DMS79 (cell line): Measurements from ENCODE around the gene TBR1.
A peak's percentile ranks its signal among the peaks of the same experiment; 100 is the strongest.

ENCODE experiments used
- DNase-seq: peaks from one replicate; lab custom pipeline; 2025; lab: John Stamatoyannopoulos, UW

TBR1 gene

GRCh38 chr2:161415034-161415986, 787 bp upstream of the TBR1 start:
- DNase-seq, result peak; percentile 33

GRCh38 chr2:161416708-161417437, 776 bp downstream of the TBR1 start:
- no peak for DNase-seq

GRCh38 chr2:161417438-161418274, 1.6 kb downstream of the TBR1 start:
- no peak for DNase-seq

GRCh38 chr2:161418275-161418714, 2.2 kb downstream of the TBR1 start:
- no peak for DNase-seq

GRCh38 chr2:161418715-161419637, 2.9 kb downstream of the TBR1 start:
- DNase-seq, result no peak

- DNase-seq, result no peak
Observed at GRCh38 chr2:161419638-161420190, 3.6 kb downstream of the TBR1 start.

- no peak for DNase-seq
Observed at GRCh38 chr2:161420406-161421074, 4.4 kb downstream of the TBR1 start.

GRCh38 chr2:161421686-161422085, 5.6 kb downstream of the TBR1 start:
- no peak for DNase-seq

- DNase-seq, result no peak
Observed at GRCh38 chr2:161422816-161423403, 6.8 kb downstream of the TBR1 start.

GRCh38 chr2:161423421-161424393, 7.6 kb downstream of the TBR1 start:
- DNase-seq, result no peak

GRCh38 chr2:161424394-161424769, 8.3 kb downstream of the TBR1 start:
- DNase-seq, result no peak

- no peak for DNase-seq
Observed at GRCh38 chr2:161424891-161425727, 9.0 kb downstream of the TBR1 start.

- DNase-seq, result no peak
Observed at GRCh38 chr2:161425728-161426454, 9.8 kb downstream of the TBR1 start.

GRCh38 chr2:161426455-161426921, 10.4 kb downstream of the TBR1 start:
- DNase-seq, result no peak

GRCh38 chr2:161426922-161427663, 11.0 kb downstream of the TBR1 start:
- DNase-seq, result no peak
